ENCODE data around the gene SP7. TPM values are rescaled to one million over a fixed set of nuclear protein-coding genes. Genes with fewer than 3 reads are reported as not detected.

Gene SP7
- total and polyA plus RNA-seq, 3 experiments from 2014 or later: not detected

DNA sequence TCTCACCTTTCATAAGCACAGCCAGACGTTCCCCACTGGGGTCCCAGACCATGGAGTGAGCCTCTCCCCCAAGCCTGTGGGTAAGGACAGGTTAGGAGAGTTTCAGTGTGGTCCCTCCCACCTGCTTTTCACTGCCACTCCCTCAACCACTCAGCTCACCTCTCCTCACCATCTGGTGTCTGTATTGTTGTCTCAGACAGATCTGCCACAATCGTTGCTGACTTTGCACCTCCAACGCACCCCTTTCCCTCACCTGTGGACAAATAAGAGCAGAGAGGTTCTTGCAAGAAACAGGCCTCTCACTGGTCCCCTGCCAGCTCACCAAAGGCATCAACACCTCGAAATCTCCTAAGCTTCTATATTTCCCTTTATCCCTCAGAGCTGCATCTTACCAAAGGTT is 27.9 kb downstream of the SP7 start:
- no peaks in the 10 kb centered on the region for H3K9me3 Mint-ChIP-seq
- H3K36me3 Mint-ChIP-seq: peaks cover 0 to 74% (median 6%) of the 10 kb centered on the region in 3 donors
- Histone ChIP-seq H3K4me1 (ENCODE audit: insufficient read depth, low read length) (no peaks in the 10 kb centered on the region), H3K9me3 (ENCODE audit: low read length) (no peaks in the 10 kb centered on the region), H3K36me3 (ENCODE audit: insufficient read depth, low read length) (peaks cover 35% of the 10 kb centered on the region), H3K27me3 (ENCODE audit: insufficient read depth, low read length, poor library complexity, severe bottlenecking) (no peaks in the 10 kb centered on the region), H3K27ac (ENCODE audit: low read depth, low read length) (no peak overlapping the region), H3K4me3 (ENCODE audit: low read length) (no peak overlapping the region)
- no peaks in the 10 kb centered on the region for H3K27me3 Mint-ChIP-seq
- H3K4me1 Mint-ChIP-seq: peaks cover 2 to 3% (median 2%) of the 10 kb centered on the region in 3 donors
- H3K4me3 Mint-ChIP-seq: no peak overlapping the region
- ChIA-PET POLR2A (interaction anchor here (1.1 kb wide), 1 partner anchor 13 kb away, joined by 3 read pairs; no protein-coding TSS in a partner anchor), CTCF (interaction anchor here (0.8 to 2.3 kb wide), 3 partner anchors 13 to 44 kb away, joined by 3 to 9 read pairs (median 4); partner anchors contain the start of gene AAAS)
- DNase-seq: no peak
- H3K27ac Mint-ChIP-seq: peak overlapping the region in 3 of 8 donors; percentile 36 to 84 (median 54)

DNA sequence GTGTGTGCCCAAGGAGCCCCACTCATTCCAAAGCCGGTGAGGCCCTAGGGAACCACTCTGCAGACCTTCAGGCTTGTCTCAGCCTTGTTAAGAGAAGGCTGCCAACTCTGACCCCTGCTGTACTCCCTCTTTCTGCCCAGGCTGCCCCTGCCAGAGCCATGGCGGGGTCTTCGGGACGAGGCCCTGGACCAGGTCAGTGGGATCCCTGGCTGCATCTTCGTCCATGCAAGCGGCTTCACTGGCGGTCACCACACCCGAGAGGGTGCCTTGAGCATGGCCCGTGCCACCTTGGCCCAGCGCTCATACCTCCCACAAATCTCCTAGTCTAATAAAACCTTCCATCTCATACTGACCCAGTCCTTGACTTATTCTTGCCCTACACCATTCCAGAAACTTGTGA is 29.3 kb downstream of the SP7 start:
- peak overlapping the region in 1 of 7 donors; percentile 2 for H3K4me3 Mint-ChIP-seq
- Histone ChIP-seq H3K27me3 (ENCODE audit: insufficient read depth, low read length, poor library complexity, severe bottlenecking) (no peaks in the 10 kb centered on the region), H3K4me1 (ENCODE audit: insufficient read depth, low read length) (no peaks in the 10 kb centered on the region), H3K27ac (ENCODE audit: low read depth, low read length) (no peak overlapping the region), H3K9me3 (ENCODE audit: low read length) (no peaks in the 10 kb centered on the region), H3K36me3 (ENCODE audit: insufficient read depth, low read length) (peaks cover 40% of the 10 kb centered on the region), H3K4me3 (ENCODE audit: low read length) (no peak overlapping the region)
- CTCF ChIA-PET: no interaction called here
- POLR2A ChIA-PET: no interaction called here
- peaks cover 0 to 86% (median 12%) of the 10 kb centered on the region in 3 donors for H3K36me3 Mint-ChIP-seq
- no peaks in the 10 kb centered on the region for H3K9me3 Mint-ChIP-seq
- no peaks in the 10 kb centered on the region for H3K27me3 Mint-ChIP-seq
- peak overlapping the region in 2 of 8 donors; percentile 64 to 66 for H3K27ac Mint-ChIP-seq
- peaks cover 12 to 17% (median 15%) of the 10 kb centered on the region in 3 donors for H3K4me1 Mint-ChIP-seq
- DNase-seq: no peak

DNA sequence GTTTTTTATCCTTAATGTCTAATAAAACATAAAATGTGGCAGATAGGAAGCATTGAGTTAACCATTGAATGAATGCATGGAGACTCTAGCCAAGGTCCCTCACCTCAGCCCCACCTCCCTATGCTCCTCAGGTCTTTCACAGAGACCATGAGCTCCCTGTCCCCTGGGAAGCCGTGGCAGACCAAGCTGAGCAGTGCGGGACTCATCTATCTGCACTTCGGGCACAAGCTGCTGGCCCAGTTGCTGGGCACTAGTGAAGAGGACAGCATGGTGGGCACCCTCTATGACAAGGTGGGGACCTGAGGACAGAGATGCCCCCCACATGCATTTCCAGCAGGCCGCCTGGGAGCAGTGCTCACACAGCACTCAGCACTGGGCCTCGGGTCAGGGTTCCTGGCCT is 33.3 kb downstream of the SP7 start:
- peak overlapping the region in 6 of 8 donors; percentile 20 to 82 (median 77) for H3K27ac Mint-ChIP-seq
- H3K4me1 Mint-ChIP-seq: peaks cover 41 to 54% (median 49%) of the 10 kb centered on the region in 3 donors
- ChIA-PET POLR2A (no interaction called here), CTCF (interaction anchor here (1.3 to 3.8 kb wide), 2 partner anchors 12 to 18 kb away, joined by 3 to 25 read pairs; partner anchors contain the start of gene AAAS)
- H3K27me3 ChIP-seq (ENCODE audit: insufficient read depth, low read length, poor library complexity, severe bottlenecking): no peaks in the 10 kb centered on the region
- no peaks in the 10 kb centered on the region for H3K9me3 Mint-ChIP-seq
- H3K4me3 Mint-ChIP-seq: peak overlapping the region in 4 of 7 donors; percentile 21 to 97 (median 54)
- H3K9me3 ChIP-seq (ENCODE audit: low read length): no peaks in the 10 kb centered on the region
- H3K4me3 ChIP-seq (ENCODE audit: low read length): no peak overlapping the region
- H3K36me3 Mint-ChIP-seq: peaks cover 0 to 86% (median 15%) of the 10 kb centered on the region in 3 donors
- no peak overlapping the region for H3K27ac ChIP-seq (ENCODE audit: low read depth, low read length)
- H3K27me3 Mint-ChIP-seq: no peaks in the 10 kb centered on the region
- no peak for DNase-seq
- peaks cover 16% of the 10 kb centered on the region for H3K4me1 ChIP-seq (ENCODE audit: insufficient read depth, low read length)
- peaks cover 36% of the 10 kb centered on the region for H3K36me3 ChIP-seq (ENCODE audit: insufficient read depth, low read length)

DNA sequence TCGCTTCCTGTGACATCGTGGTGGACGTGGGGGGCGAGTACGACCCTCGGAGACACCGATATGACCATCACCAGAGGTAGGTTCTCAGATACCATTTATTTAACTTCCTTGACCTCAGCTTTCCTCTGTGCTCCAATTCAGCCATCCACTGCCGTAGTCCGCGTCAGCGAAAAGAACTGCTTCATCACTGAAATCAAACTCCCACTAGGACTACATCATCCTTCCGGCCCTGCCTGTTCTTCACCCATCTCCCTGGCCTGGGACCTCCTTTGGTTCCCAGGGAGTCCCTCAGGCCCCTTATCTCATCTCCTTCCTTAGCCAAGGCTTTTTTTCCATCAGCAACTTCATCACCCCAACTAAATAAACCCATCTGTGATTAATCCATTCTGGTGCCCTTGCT is 36.0 kb downstream of the SP7 start:
- DNase-seq: no peak
- Histone ChIP-seq H3K4me1 (ENCODE audit: insufficient read depth, low read length) (peaks cover 39% of the 10 kb centered on the region), H3K27me3 (ENCODE audit: insufficient read depth, low read length, poor library complexity, severe bottlenecking) (no peaks in the 10 kb centered on the region), H3K27ac (ENCODE audit: low read depth, low read length) (peak overlapping the region; percentile 63), H3K9me3 (ENCODE audit: low read length) (no peaks in the 10 kb centered on the region), H3K4me3 (ENCODE audit: low read length) (peak overlapping the region; percentile 87), H3K36me3 (ENCODE audit: insufficient read depth, low read length) (peaks cover 22% of the 10 kb centered on the region)
- ChIA-PET POLR2A (interaction anchor here (1.0 to 1.7 kb wide), 5 partner anchors 21 to 200 kb away, joined by 4 to 13 read pairs (median 8); partner anchors contain the start of genes AAAS, CSAD, TARBP2 and ZNF740), CTCF (interaction anchor here (1.1 to 11.3 kb wide), 6 partner anchors 12 to 200 kb away, joined by 3 to 115 read pairs (median 7); partner anchors contain the start of gene AAAS)
- H3K27ac Mint-ChIP-seq: peak overlapping the region; percentile 91 to 98 (median 95)
- H3K4me3 Mint-ChIP-seq: peak overlapping the region; percentile 97 to 99 (median 98)
- no peaks in the 10 kb centered on the region for H3K27me3 Mint-ChIP-seq
- peaks cover 59 to 80% (median 72%) of the 10 kb centered on the region in 3 donors for H3K4me1 Mint-ChIP-seq
- peaks cover 0 to 79% (median 13%) of the 10 kb centered on the region in 3 donors for H3K36me3 Mint-ChIP-seq
- no peaks in the 10 kb centered on the region for H3K9me3 Mint-ChIP-seq

DNA sequence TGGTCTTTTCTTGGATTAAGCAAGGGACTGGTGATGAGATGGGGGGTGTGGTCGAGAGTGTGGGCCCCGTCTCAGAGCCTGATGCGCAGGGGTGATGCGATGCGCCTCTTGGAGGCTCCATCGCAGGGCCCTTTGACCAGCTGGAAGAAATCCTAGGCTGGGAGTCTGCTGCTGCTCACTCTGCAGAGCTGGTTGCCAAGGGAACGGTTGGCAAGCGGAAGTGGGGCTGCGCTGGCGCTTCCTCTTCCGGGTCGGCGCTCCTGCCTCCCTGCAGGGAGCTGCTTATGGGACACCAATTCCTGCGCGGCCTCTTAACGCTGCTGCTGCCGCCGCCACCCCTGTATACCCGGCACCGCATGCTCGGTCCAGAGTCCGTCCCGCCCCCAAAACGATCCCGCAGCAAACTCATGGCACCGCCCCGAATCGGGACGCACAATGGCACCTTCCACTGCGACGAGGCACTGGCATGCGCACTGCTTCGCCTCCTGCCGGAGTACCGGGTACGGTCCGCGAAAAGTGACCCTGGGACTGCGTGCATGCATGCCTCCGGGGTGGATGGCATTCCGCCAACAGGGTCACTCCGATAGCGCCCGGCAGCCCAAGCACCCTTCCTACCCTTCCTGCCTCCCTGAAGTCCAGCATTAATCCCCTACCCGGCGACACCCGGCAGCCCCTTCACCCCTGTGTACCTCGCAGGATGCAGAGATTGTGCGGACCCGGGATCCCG is 36.5 kb downstream of the SP7 start, which contains the start of gene MYG1:
Gene MYG1 (plus strand): TSS at position 242 of the 727 bp plus-strand sequence. CDS start 43 bp downstream, at position 285.
- no peaks in the 10 kb centered on the region for H3K27me3 ChIP-seq (ENCODE audit: insufficient read depth, low read length, poor library complexity, severe bottlenecking)
- peaks cover 20% of the 10 kb centered on the region for H3K36me3 ChIP-seq (ENCODE audit: insufficient read depth, low read length)
- H3K27ac ChIP-seq (ENCODE audit: low read depth, low read length): peak within 1 kb of the TSS; percentile 63
- H3K9me3 ChIP-seq (ENCODE audit: low read length): no peaks in the 10 kb centered on the region
- peaks cover 43% of the 10 kb centered on the region for H3K4me1 ChIP-seq (ENCODE audit: insufficient read depth, low read length)
- H3K4me3 ChIP-seq (ENCODE audit: low read length): peak within 1 kb of the TSS; percentile 87
- no peaks in the 10 kb centered on the region for H3K9me3 Mint-ChIP-seq
- peak; percentile 75 to 91 (median 83) for DNase-seq
- peaks cover 0 to 76% (median 13%) of the 10 kb centered on the region in 3 donors for H3K36me3 Mint-ChIP-seq
- H3K27ac Mint-ChIP-seq: peak within 1 kb of the TSS; percentile 91 to 98 (median 95)
- ChIA-PET CTCF (interaction anchor here (1.0 to 11.3 kb wide), 8 partner anchors 9 to 234 kb away, joined by 3 to 115 read pairs (median 7); partner anchors contain the start of gene AAAS), POLR2A (interaction anchor here (0.9 to 1.7 kb wide), 7 partner anchors 22 to 201 kb away, joined by 3 to 13 read pairs (median 5); partner anchors contain the start of genes AAAS, CSAD, TARBP2 and ZNF740)
- no peaks in the 10 kb centered on the region for H3K27me3 Mint-ChIP-seq
- H3K4me3 Mint-ChIP-seq: peak within 1 kb of the TSS; percentile 97 to 99 (median 98)
- H3K4me1 Mint-ChIP-seq: peaks cover 65 to 85% (median 78%) of the 10 kb centered on the region in 3 donors

DNA sequence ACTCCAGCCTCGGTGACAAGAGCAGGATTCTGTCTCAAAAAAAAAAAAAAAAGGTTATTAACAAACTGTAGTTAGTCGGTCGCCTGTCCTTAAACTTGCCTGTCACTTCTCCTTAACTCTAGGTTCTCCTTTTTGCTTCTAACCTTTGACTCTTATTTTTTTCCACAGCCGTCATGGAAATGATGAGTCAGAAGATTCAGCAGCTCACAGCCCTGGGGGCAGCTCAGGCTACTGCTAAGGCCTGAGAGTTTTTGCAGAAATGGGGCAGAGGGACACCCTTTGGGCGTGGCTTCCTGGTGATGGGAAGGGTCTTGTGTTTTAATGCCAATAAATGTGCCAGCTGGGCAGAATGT is 37.1 kb downstream of the SP7 start:
- H3K27me3 ChIP-seq (ENCODE audit: insufficient read depth, low read length, poor library complexity, severe bottlenecking): no peaks in the 10 kb centered on the region
- ChIA-PET CTCF (interaction anchor here (1.0 to 11.3 kb wide), 8 partner anchors 9 to 233 kb away, joined by 3 to 115 read pairs (median 7); partner anchors contain the start of gene AAAS), POLR2A (interaction anchor here (0.9 to 1.7 kb wide), 7 partner anchors 22 to 202 kb away, joined by 3 to 13 read pairs (median 5); partner anchors contain the start of genes AAAS, CSAD, TARBP2 and ZNF740)
- peak overlapping the region; percentile 87 for H3K4me3 ChIP-seq (ENCODE audit: low read length)
- peak in 2 of 5 donors; percentile 20 to 65 for DNase-seq
- Mint-ChIP-seq H3K36me3 (peaks cover 0 to 73% (median 13%) of the 10 kb centered on the region in 3 donors), H3K9me3 (no peaks in the 10 kb centered on the region), H3K27me3 (no peaks in the 10 kb centered on the region), H3K4me1 (peaks cover 65 to 85% (median 78%) of the 10 kb centered on the region in 3 donors), H3K27ac (peak overlapping the region; percentile 91 to 98 (median 95)), H3K4me3 (peak overlapping the region; percentile 97 to 99 (median 98))
- peaks cover 20% of the 10 kb centered on the region for H3K36me3 ChIP-seq (ENCODE audit: insufficient read depth, low read length)
- H3K4me1 ChIP-seq (ENCODE audit: insufficient read depth, low read length): peaks cover 46% of the 10 kb centered on the region
- H3K9me3 ChIP-seq (ENCODE audit: low read length): no peaks in the 10 kb centered on the region
- peak overlapping the region; percentile 63 for H3K27ac ChIP-seq (ENCODE audit: low read depth, low read length)

DNA sequence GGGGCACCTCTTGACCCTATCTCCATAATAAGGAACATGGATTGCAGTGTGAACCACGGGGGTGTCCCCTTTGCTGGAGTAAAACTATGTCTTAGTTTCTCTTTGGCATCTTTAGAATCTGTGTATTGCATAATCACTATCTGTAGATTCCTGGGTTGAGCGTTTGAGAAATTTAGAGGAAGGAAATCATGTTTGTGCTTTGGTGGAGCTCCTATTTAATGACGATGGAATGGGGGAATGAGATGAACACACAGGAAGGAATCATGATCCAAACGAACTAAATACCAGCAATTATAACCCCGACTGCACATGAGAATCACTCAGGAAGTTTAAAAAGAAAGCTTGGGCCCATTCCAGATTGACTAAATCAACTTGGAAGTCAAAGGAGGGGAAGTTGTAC is 38.0 kb downstream of the SP7 start:
- H3K36me3 Mint-ChIP-seq: peaks cover 0 to 65% (median 13%) of the 10 kb centered on the region in 3 donors
- ChIA-PET CTCF (interaction anchor here (0.8 to 11.3 kb wide), 7 partner anchors 10 to 232 kb away, joined by 3 to 115 read pairs (median 4); partner anchors contain the start of gene AAAS), POLR2A (interaction anchor here (0.6 to 1.7 kb wide), 5 partner anchors 15 to 111 kb away, joined by 3 to 13 read pairs (median 5); partner anchors contain the start of genes AAAS and SP1)
- peaks cover 46% of the 10 kb centered on the region for H3K4me1 ChIP-seq (ENCODE audit: insufficient read depth, low read length)
- H3K4me1 Mint-ChIP-seq: peaks cover 65 to 82% (median 74%) of the 10 kb centered on the region in 3 donors
- no peaks in the 10 kb centered on the region for H3K27me3 Mint-ChIP-seq
- H3K4me3 Mint-ChIP-seq: peak overlapping the region in 5 of 7 donors; percentile 4 to 100 (median 97)
- no peaks in the 10 kb centered on the region for H3K9me3 Mint-ChIP-seq
- peak overlapping the region in 5 of 8 donors; percentile 40 to 97 (median 80) for H3K27ac Mint-ChIP-seq
- H3K27ac ChIP-seq (ENCODE audit: low read depth, low read length): no peak overlapping the region
- no peaks in the 10 kb centered on the region for H3K27me3 ChIP-seq (ENCODE audit: insufficient read depth, low read length, poor library complexity, severe bottlenecking)
- DNase-seq: no peak
- H3K36me3 ChIP-seq (ENCODE audit: insufficient read depth, low read length): peaks cover 17% of the 10 kb centered on the region
- H3K9me3 ChIP-seq (ENCODE audit: low read length): no peaks in the 10 kb centered on the region
- H3K4me3 ChIP-seq (ENCODE audit: low read length): no peak overlapping the region

All from CD8-positive, alpha-beta memory T cell (primary cell).